ENCODE results near the gene BCL3.

Gene BCL3

GRCh38 chr19:44741841-44742329 lies 6.6 kb upstream of the BCL3 start:
- no peak for DNase-seq (ENCODE audit: low read depth)

- DNase-seq (ENCODE audit: low read depth), result no peak
Measured at GRCh38 chr19:44742330-44743061, 6.0 kb upstream of the BCL3 start.

GRCh38 chr19:44744871-44745332 lies 3.6 kb upstream of the BCL3 start:
- DNase-seq (ENCODE audit: low read depth), result no peak

- no peak for DNase-seq (ENCODE audit: low read depth)
Measured at GRCh38 chr19:44745341-44745831, 3.1 kb upstream of the BCL3 start.

- DNase-seq (ENCODE audit: low read depth), result no peak
Measured at GRCh38 chr19:44745887-44746600, 2.5 kb upstream of the BCL3 start.

GRCh38 chr19:44746616-44746945 lies 1.9 kb upstream of the BCL3 start:
- DNase-seq (ENCODE audit: low read depth), result no peak

- peak; percentile 85 for DNase-seq (ENCODE audit: low read depth)
Measured at GRCh38 chr19:44746946-44747738, 1.4 kb upstream of the BCL3 start.

GRCh38 chr19:44747739-44748425 lies 626 bp upstream of the BCL3 start:
- no peak for DNase-seq (ENCODE audit: low read depth)

GRCh38 chr19:44749292-44749691 lies 784 bp downstream of the BCL3 start:
- DNase-seq (ENCODE audit: low read depth), result no peak

GRCh38 chr19:44749994-44750393 lies 1.5 kb downstream of the BCL3 start:
- DNase-seq (ENCODE audit: low read depth), result no peak

GRCh38 chr19:44752123-44752815 lies 3.8 kb downstream of the BCL3 start:
- DNase-seq (ENCODE audit: low read depth), result no peak

GRCh38 chr19:44752816-44753625 lies 4.5 kb downstream of the BCL3 start:
- DNase-seq (ENCODE audit: low read depth), result peak; percentile 93

GRCh38 chr19:44753626-44753931 lies 5.1 kb downstream of the BCL3 start:
- DNase-seq (ENCODE audit: low read depth), result no peak

- peak; percentile 54 for DNase-seq (ENCODE audit: low read depth)
Measured at GRCh38 chr19:44753932-44754749, 5.6 kb downstream of the BCL3 start.

- DNase-seq (ENCODE audit: low read depth), result no peak
Measured at GRCh38 chr19:44754750-44755080, 6.2 kb downstream of the BCL3 start.

- DNase-seq (ENCODE audit: low read depth), result no peak
Measured at GRCh38 chr19:44755219-44755618, 6.7 kb downstream of the BCL3 start.

- no peak for DNase-seq (ENCODE audit: low read depth)
Measured at GRCh38 chr19:44756089-44756562, 7.6 kb downstream of the BCL3 start.

- DNase-seq (ENCODE audit: low read depth), result no peak
Measured at GRCh38 chr19:44757057-44757734, 8.7 kb downstream of the BCL3 start.
